Activated CD8-positive, alpha-beta memory T cell treated with anti-CD3 and anti-CD28 coated beads, Interleukin-2, amount 50 U/mL, for 4 hours (primary cell): ENCODE measurements around the gene MTOR.
"Not testable (repeated sequence)": the region's sequence is repeated elsewhere in the genome, so short reads cannot be mapped to it uniquely, and the experiment has no call there.

Source experiments
- DNase-seq: peaks from one replicate; pipeline ENCODE4 v3.0.0-alpha.2; 2020

MTOR gene

GRCh38 chr1:11178021-11179015 lies 84.0 kb downstream of the MTOR start:
- no peak for DNase-seq

GRCh38 chr1:11176081-11176706 lies 86.2 kb downstream of the MTOR start:
- DNase-seq, result no peak

GRCh38 chr1:11175461-11175860 lies 86.9 kb downstream of the MTOR start:
- no peak for DNase-seq

- no peak for DNase-seq
Observed at GRCh38 chr1:11174261-11174942, 87.9 kb downstream of the MTOR start.

- DNase-seq, result no peak
Observed at GRCh38 chr1:11170102-11170501, 92.2 kb downstream of the MTOR start.

GRCh38 chr1:11169202-11169601 lies 93.1 kb downstream of the MTOR start:
- DNase-seq, result no peak

GRCh38 chr1:11168731-11169130 lies 93.6 kb downstream of the MTOR start:
- no peak for DNase-seq

GRCh38 chr1:11166744-11167143 lies 95.6 kb downstream of the MTOR start:
- DNase-seq, result not testable (repeated sequence)

- DNase-seq, result not testable (repeated sequence)
Observed at GRCh38 chr1:11162752-11163151, 99.6 kb downstream of the MTOR start.

GRCh38 chr1:11158720-11159321 lies 103.5 kb downstream of the MTOR start:
- no peak for DNase-seq

- DNase-seq, result no peak
Observed at GRCh38 chr1:11158291-11158690, 104.1 kb downstream of the MTOR start.

GRCh38 chr1:11157867-11158266 lies 104.5 kb downstream of the MTOR start:
- DNase-seq, result no peak

- no peak for DNase-seq
Observed at GRCh38 chr1:11157394-11157793, 105.0 kb downstream of the MTOR start.

GRCh38 chr1:11156963-11157362 lies 105.4 kb downstream of the MTOR start:
- DNase-seq, result no peak

GRCh38 chr1:11156441-11156840 lies 105.9 kb downstream of the MTOR start:
- DNase-seq, result no peak

GRCh38 chr1:11153184-11153583 lies 109.2 kb downstream of the MTOR start:
- no peak for DNase-seq

GRCh38 chr1:11152755-11153154 lies 109.6 kb downstream of the MTOR start:
- no peak for DNase-seq

GRCh38 chr1:11151826-11152612 lies 110.3 kb downstream of the MTOR start:
- DNase-seq, result no peak

GRCh38 chr1:11151114-11151513 lies 111.2 kb downstream of the MTOR start:
- no peak for DNase-seq

- no peak for DNase-seq
Observed at GRCh38 chr1:11150326-11150725, 112.0 kb downstream of the MTOR start.

- no peak for DNase-seq
Observed at GRCh38 chr1:11147197-11147770, 115.1 kb downstream of the MTOR start.

GRCh38 chr1:11145741-11146140 lies 116.6 kb downstream of the MTOR start:
- no peak for DNase-seq
